H9 (cell line): ENCODE data around the gene KLK7. TPM values are rescaled to one million over a fixed set of nuclear protein-coding genes. Genes with fewer than 3 reads are reported as not detected.

ENCODE experiments used
- DNase-seq: peaks from one replicate; pipeline ENCODE4 v3.0.0-alpha.2; 2017
- H2AFZ ChIP-seq: one replicate; pipeline ENCODE4 v1.6.1; 2013; ENCODE audit warnings: mild to moderate bottlenecking, low read length, control low read depth, moderate library complexity
- H2AK5ac ChIP-seq: 2 replicates; pipeline ENCODE4 v1.6.1; 2013; ENCODE audit warnings: low read length, control low read depth, mixed read lengths; ENCODE audit not compliant: insufficient read length
- H2BK120ac ChIP-seq: one replicate; pipeline ENCODE4 v1.6.1; 2013; ENCODE audit warnings: low read depth, mild to moderate bottlenecking, low read length, control low read depth, inconsistent platforms; ENCODE audit not compliant: poor library complexity, severe bottlenecking
- H2BK12ac ChIP-seq: 2 replicates; pipeline ENCODE4 v1.6.1; 2013; ENCODE audit warnings: low read length, control low read depth, mixed read lengths, low read depth; ENCODE audit not compliant: insufficient read length
- H2BK15ac ChIP-seq: 2 replicates; pipeline ENCODE4 v1.6.1; 2013; ENCODE audit warnings: low read depth, low read length, control low read depth
- H2BK20ac ChIP-seq: one replicate; pipeline ENCODE4 v1.6.1; 2013; ENCODE audit warnings: low read depth, mild to moderate bottlenecking, low read length, control low read depth, inconsistent platforms; ENCODE audit not compliant: poor library complexity, severe bottlenecking
- H2BK5ac ChIP-seq: 2 replicates; pipeline ENCODE4 v1.6.1; 2013; ENCODE audit warnings: low read length, control low read depth, mixed read lengths; ENCODE audit not compliant: insufficient read length
- H3K14ac ChIP-seq: 2 replicates; pipeline ENCODE4 v1.6.1; 2013; ENCODE audit warnings: low read length, control low read depth; ENCODE audit not compliant: insufficient read depth
- H3K18ac ChIP-seq: 2 replicates; pipeline ENCODE4 v1.6.1; 2013; ENCODE audit warnings: low read depth, mild to moderate bottlenecking, mixed read lengths, low read length, control low read depth; ENCODE audit not compliant: insufficient read length
- H3K23ac ChIP-seq: 2 replicates; pipeline ENCODE4 v1.6.1; 2013; ENCODE audit warnings: low read length, control low read depth, mixed read lengths, low read depth; ENCODE audit not compliant: insufficient read length
- H3K23me2 ChIP-seq: 2 replicates; pipeline ENCODE4 v1.6.1; 2013; ENCODE audit warnings: low read depth, mild to moderate bottlenecking, mixed read lengths, low read length, control low read depth; ENCODE audit not compliant: insufficient read length, poor library complexity, severe bottlenecking
- H3K27ac ChIP-seq: 2 replicates; pipeline ENCODE4 v1.5.1; 2013; ENCODE audit warnings: low read length, control low read depth, mixed read lengths, low read depth; ENCODE audit not compliant: insufficient read length
- H3K27me3 ChIP-seq: 2 replicates; pipeline ENCODE4 v1.6.1; 2013; ENCODE audit warnings: low read length, control low read depth, inconsistent platforms; ENCODE audit not compliant: insufficient read depth
- H3K4ac ChIP-seq: 2 replicates; pipeline ENCODE4 v1.6.1; 2013; ENCODE audit warnings: low read depth, mild to moderate bottlenecking, control low read depth, inconsistent platforms, low read length, moderate library complexity
- H3K4me1 ChIP-seq: 2 replicates; pipeline ENCODE4 v1.6.1; 2013; ENCODE audit warnings: low read length, control low read depth, inconsistent platforms; ENCODE audit not compliant: insufficient read depth
- H3K4me2 ChIP-seq: 2 replicates; pipeline ENCODE4 v1.6.1; 2013; ENCODE audit warnings: low read length, control low read depth, mixed read lengths; ENCODE audit not compliant: insufficient read length, insufficient read depth
- H3K56ac ChIP-seq: 2 replicates; pipeline ENCODE4 v1.6.1; 2013; ENCODE audit warnings: low read depth, mild to moderate bottlenecking, mixed read lengths, low read length, control low read depth; ENCODE audit not compliant: insufficient read length
- H3K79me1 ChIP-seq: 2 replicates; pipeline ENCODE4 v1.6.1; 2013; ENCODE audit warnings: low read depth, mild to moderate bottlenecking, moderate library complexity, low read length, control low read depth, inconsistent platforms; ENCODE audit not compliant: insufficient read depth, poor library complexity, severe bottlenecking
- H3K79me2 ChIP-seq: 2 replicates; pipeline ENCODE4 v1.6.1; 2013; ENCODE audit warnings: low read length, control low read depth, inconsistent platforms; ENCODE audit not compliant: insufficient read depth
- H3K9ac ChIP-seq: 2 replicates; pipeline ENCODE4 v1.6.1; 2013; ENCODE audit warnings: low read length, control low read depth, mixed read lengths; ENCODE audit not compliant: insufficient read length; ENCODE audit errors: extremely low read depth
- H3K9me3 ChIP-seq: one replicate; pipeline ENCODE4 v1.6.1; 2013; ENCODE audit warnings: low read depth, low read length, inconsistent platforms; ENCODE audit not compliant: control insufficient read depth
- H3T11ph ChIP-seq: one replicate; pipeline ENCODE4 v1.6.1; 2013; ENCODE audit warnings: mild to moderate bottlenecking, low read length, control low read depth, inconsistent platforms
- H4K20me1 ChIP-seq: one replicate; pipeline ENCODE4 v1.6.1; 2013; ENCODE audit not compliant: control insufficient read depth, insufficient read length, insufficient read depth
- H4K5ac ChIP-seq: 2 replicates; pipeline ENCODE4 v1.6.1; 2013; ENCODE audit warnings: low read depth, mild to moderate bottlenecking, mixed read lengths, low read length, control low read depth; ENCODE audit not compliant: insufficient read length
- H4K8ac ChIP-seq: replicated peaks from 2 replicates; pipeline ENCODE4 v1.6.1; 2013; ENCODE audit warnings: low read length, control low read depth, mixed read lengths, low read depth; ENCODE audit not compliant: insufficient read length
- H4K91ac ChIP-seq: 2 replicates; pipeline ENCODE4 v1.6.1; 2013; ENCODE audit warnings: low read depth, mild to moderate bottlenecking, moderate library complexity, mixed read lengths, low read length, control low read depth; ENCODE audit not compliant: insufficient read length
- H3K27ac Mint-ChIP-seq, 3 experiments: 2 replicates in 2 of 3; 3 replicates in 1 of 3; pipeline ENCODE4 v1.8.0; 2020 to 2021; ENCODE audit warnings: mixed read lengths in 3 of 3, mild to moderate bottlenecking in 1 of 3, moderate library complexity in 1 of 3
- H3K27me3 Mint-ChIP-seq: 2 replicates; pipeline ENCODE4 v1.8.0; 2021; ENCODE audit warnings: low read depth, mild to moderate bottlenecking, moderate library complexity, mixed read lengths
- H3K36me3 Mint-ChIP-seq, 3 experiments: 2 replicates in 2 of 3; 3 replicates in 1 of 3; pipeline ENCODE4 v1.8.0; 2020 to 2021; ENCODE audit warnings: low read depth in 3 of 3, mixed read lengths in 3 of 3; ENCODE audit not compliant: insufficient read depth in 1 of 3
- H3K4me1 Mint-ChIP-seq, 2 experiments: 2 replicates each; pipeline ENCODE4 v1.8.0; 2020; ENCODE audit warnings: mixed read lengths in 2 of 2
- H3K4me3 Mint-ChIP-seq, 2 experiments: 2 replicates in 1 of 2; 3 replicates in 1 of 2; pipeline ENCODE4 v1.8.0; 2020 to 2021; ENCODE audit warnings: mild to moderate bottlenecking in 2 of 2, mixed read lengths in 2 of 2, moderate library complexity in 1 of 2
- H3K9me3 Mint-ChIP-seq, 2 experiments: 2 replicates in 1 of 2; 3 replicates in 1 of 2; pipeline ENCODE4 v1.8.0; 2020; ENCODE audit warnings: mild to moderate bottlenecking in 2 of 2, mixed read lengths in 2 of 2, moderate library complexity in 1 of 2
- WGBS: extraction: QIAGEN DNeasy Blood & Tissue Kit; methylation state at CpG from one replicate; pipeline ENCODE4 v1.1.7; 2013; ENCODE audit warnings: missing lambda C conversion rate, low lambda C conversion rate, mixed read lengths; ENCODE audit not compliant: insufficient read length; ENCODE audit errors: extremely low coverage; 5-methylcytosine and 5-hydroxymethylcytosine counted together
- total RNA-seq: library from RNA; stranded (reverse); gene quantifications from 2 replicates; pipeline ENCODE4 v1.2.1, GENCODE V29; 2021
- TF ChIP-seq, protein P1 (sequence below): fragments of 200-600 bp; sonication (generic); conservative IDR thresholded peaks from 3 replicates; pipeline ENCODE4 v1.8.0; 2021; ENCODE audit warnings: antibody characterized with exemption, mild to moderate bottlenecking

The KLK7 gene
- total RNA-seq, 1 experiment from 2014 or later, result 0.52 TPM

DNA sequence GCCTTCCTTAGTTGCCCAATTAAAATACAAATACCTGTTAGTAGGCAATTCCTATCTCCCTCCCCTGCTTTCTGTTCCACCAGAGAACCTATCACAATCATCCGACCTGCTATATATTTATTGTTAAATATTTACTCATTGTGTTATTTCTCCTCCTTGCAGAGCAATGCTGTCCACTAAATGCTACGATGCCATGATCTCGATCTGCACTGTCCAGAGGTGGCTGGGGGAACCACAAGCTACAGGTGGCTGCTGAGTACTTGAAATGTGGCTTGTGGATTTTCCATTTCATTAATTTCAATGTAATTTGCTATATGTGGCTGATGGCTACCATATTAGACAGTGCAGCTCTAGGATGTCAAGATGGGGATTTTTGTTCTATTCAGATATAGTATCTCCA is 19.5 kb downstream of the KLK7 start:
- no peak overlapping the region for H2BK20ac ChIP-seq
- Mint-ChIP-seq H3K27me3 (peaks cover 46% of the 10 kb centered on the region), H3K27ac (no peak overlapping the region; a peak in 1 of 7 replicates), H3K4me1 (peaks cover 8 to 24% of the 10 kb centered on the region in 2 experiments), H3K4me3 (no peak overlapping the region), H3K9me3 (peaks cover 0 to 5% of the 10 kb centered on the region in 2 experiments; a peak in 1 of 5 replicates), H3K36me3 (no peaks in the 10 kb centered on the region; a peak in 2 of 7 replicates)
- no peak overlapping the region for H3K4me2 ChIP-seq
- no peak overlapping the region for H2BK120ac ChIP-seq
- no peaks in the 10 kb centered on the region for H3K79me2 ChIP-seq
- DNase-seq, result no peak
- WGBS, result no CpG with 5 or more reads among the region's 3 CpGs
- H3K18ac ChIP-seq, result no peak overlapping the region
- peaks cover 3% of the 10 kb centered on the region; the same call in 1 of the 2 replicates for H3K4me1 ChIP-seq
- no peak overlapping the region for H3K14ac ChIP-seq
- H3K27ac ChIP-seq, result no peak overlapping the region
- no peak overlapping the region for H2BK5ac ChIP-seq
- no peak overlapping the region for H2BK12ac ChIP-seq
- H2AFZ ChIP-seq, result no peak overlapping the region
- H2BK15ac ChIP-seq, result no peak overlapping the region
- no peak overlapping the region for H3K4ac ChIP-seq
- no peaks in the 10 kb centered on the region for H3K79me1 ChIP-seq
- no peak overlapping the region for H3K9ac ChIP-seq
- H4K5ac ChIP-seq, result no peak overlapping the region
- H4K8ac ChIP-seq, result no peak overlapping the region
- no peak overlapping the region for H3K23ac ChIP-seq
- no peaks in the 10 kb centered on the region for H3K9me3 ChIP-seq
- no peaks in the 10 kb centered on the region for H3K27me3 ChIP-seq
- TF ChIP-seq, protein P1, sequence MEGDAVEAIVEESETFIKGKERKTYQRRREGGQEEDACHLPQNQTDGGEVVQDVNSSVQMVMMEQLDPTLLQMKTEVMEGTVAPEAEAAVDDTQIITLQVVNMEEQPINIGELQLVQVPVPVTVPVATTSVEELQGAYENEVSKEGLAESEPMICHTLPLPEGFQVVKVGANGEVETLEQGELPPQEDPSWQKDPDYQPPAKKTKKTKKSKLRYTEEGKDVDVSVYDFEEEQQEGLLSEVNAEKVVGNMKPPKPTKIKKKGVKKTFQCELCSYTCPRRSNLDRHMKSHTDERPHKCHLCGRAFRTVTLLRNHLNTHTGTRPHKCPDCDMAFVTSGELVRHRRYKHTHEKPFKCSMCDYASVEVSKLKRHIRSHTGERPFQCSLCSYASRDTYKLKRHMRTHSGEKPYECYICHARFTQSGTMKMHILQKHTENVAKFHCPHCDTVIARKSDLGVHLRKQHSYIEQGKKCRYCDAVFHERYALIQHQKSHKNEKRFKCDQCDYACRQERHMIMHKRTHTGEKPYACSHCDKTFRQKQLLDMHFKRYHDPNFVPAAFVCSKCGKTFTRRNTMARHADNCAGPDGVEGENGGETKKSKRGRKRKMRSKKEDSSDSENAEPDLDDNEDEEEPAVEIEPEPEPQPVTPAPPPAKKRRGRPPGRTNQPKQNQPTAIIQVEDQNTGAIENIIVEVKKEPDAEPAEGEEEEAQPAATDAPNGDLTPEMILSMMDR, result no peak
- H4K20me1 ChIP-seq, result no peaks in the 10 kb centered on the region
- H3T11ph ChIP-seq, result no peak overlapping the region
- no peak overlapping the region for H3K56ac ChIP-seq
- no peak overlapping the region for H2AK5ac ChIP-seq
- no peak overlapping the region for H4K91ac ChIP-seq
- no peaks in the 10 kb centered on the region for H3K23me2 ChIP-seq
